ENCODE data around the gene RNF212.
"Not testable (repeated sequence)": the region's sequence is repeated elsewhere in the genome, so short reads cannot be mapped to it uniquely, and the experiment has no call there.

RNF212 gene

GRCh38 chr4:1113311-1114009 lies at the start of gene RNF212:
TSS of gene RNF212 (minus strand) at chr4:1113564. CDS start at chr4:1113464, 100 bp downstream.
- peak; percentile 82 for DNase-seq

- no peak for DNase-seq
Observed at GRCh38 chr4:1160351-1160750, 47.0 kb upstream of the RNF212 start.

GRCh38 chr4:1156069-1156468 lies 42.7 kb upstream of the RNF212 start:
- DNase-seq: no peak

GRCh38 chr4:1155314-1155713 lies 42.0 kb upstream of the RNF212 start:
- DNase-seq: no peak

- no peak for DNase-seq
Observed at GRCh38 chr4:1154523-1155182, 41.3 kb upstream of the RNF212 start.

GRCh38 chr4:1154126-1154522 lies 40.8 kb upstream of the RNF212 start:
- no peak for DNase-seq

- DNase-seq: no peak
Observed at GRCh38 chr4:1153567-1154090, 40.3 kb upstream of the RNF212 start.

GRCh38 chr4:1152290-1152689 lies 38.9 kb upstream of the RNF212 start:
- DNase-seq: no peak

- DNase-seq: no peak
Observed at GRCh38 chr4:1151541-1151940, 38.2 kb upstream of the RNF212 start.

- no peak for DNase-seq
Observed at GRCh38 chr4:1150875-1151274, 37.5 kb upstream of the RNF212 start.

- DNase-seq: no peak
Observed at GRCh38 chr4:1139860-1140259, 26.5 kb upstream of the RNF212 start.

GRCh38 chr4:1137850-1138249 lies 24.5 kb upstream of the RNF212 start:
- DNase-seq: no peak

GRCh38 chr4:1137063-1137776 lies 23.9 kb upstream of the RNF212 start:
- no peak for DNase-seq

GRCh38 chr4:1136048-1136447 lies 22.7 kb upstream of the RNF212 start:
- no peak for DNase-seq

- DNase-seq: no peak
Observed at GRCh38 chr4:1133033-1133432, 19.7 kb upstream of the RNF212 start.

GRCh38 chr4:1130316-1131186 lies 17.2 kb upstream of the RNF212 start:
- peak; percentile 90 for DNase-seq

- no peak for DNase-seq
Observed at GRCh38 chr4:1126506-1126905, 13.1 kb upstream of the RNF212 start.

- DNase-seq: not testable (repeated sequence)
Observed at GRCh38 chr4:1125466-1125865, 12.1 kb upstream of the RNF212 start.

GRCh38 chr4:1124818-1125217 lies 11.5 kb upstream of the RNF212 start:
- no peak for DNase-seq

GRCh38 chr4:1122505-1122904 lies 9.1 kb upstream of the RNF212 start:
- no peak for DNase-seq

GRCh38 chr4:1116838-1117237 lies 3.5 kb upstream of the RNF212 start:
- no peak for DNase-seq

- DNase-seq: no peak
Observed at GRCh38 chr4:1115528-1116293, 2.3 kb upstream of the RNF212 start.
